Right cardiac atrium (tissue), 5 donors: Measurements from ENCODE around the gene ACP3. TPM values are rescaled to one million over a fixed set of nuclear protein-coding genes. Genes with fewer than 3 reads are reported as not detected.

ENCODE experiments used
- ATAC-seq, 2 donors: fragments of 200-7000 bp; cut with Tn5 transposase; one replicate each; pipeline versions ENCODE4 v1.8.0 to v1.9.1; 2020; ENCODE audit warnings: moderate library complexity in 2 of 2, mild to moderate bottlenecking in 1 of 2
- DNase-seq, 3 donors: peaks; one replicate each; pipeline ENCODE4 v3.0.0-alpha.2; 2020
- H3K27ac ChIP-seq: one replicate; pipeline ENCODE4 v1.5.1; 2013; ENCODE audit warnings: mild to moderate bottlenecking, low read length, control low read depth, moderate library complexity
- H3K27me3 ChIP-seq: one replicate; pipeline ENCODE4 v1.6.1; 2013; ENCODE audit not compliant: control insufficient read depth, insufficient read depth
- H3K4me1 ChIP-seq: one replicate; pipeline ENCODE4 v1.6.1; 2013; ENCODE audit warnings: low read length; ENCODE audit not compliant: control insufficient read depth, insufficient read depth
- H3K4me3 ChIP-seq: one replicate; pipeline ENCODE4 v1.5.1; 2013; ENCODE audit warnings: low read length, control low read depth
- H3K9me3 ChIP-seq: one replicate; pipeline ENCODE4 v1.6.1; 2013; ENCODE audit warnings: low read length; ENCODE audit not compliant: control insufficient read depth
- WGBS: extraction: QIAGEN DNeasy Blood & Tissue Kit; methylation state at CpG from one replicate; pipeline ENCODE4 v1.1.7; 2013; 5-methylcytosine and 5-hydroxymethylcytosine counted together
- intact Hi-C, 4 donors: fragments of 100-400 bp; cut with DNase I; formaldehyde crosslinking; loops; one replicate each; pipeline versions ENCODE4 v1.11.0 to v1.14.0; 2022 to 2023
- polyA plus RNA-seq: library from polyadenylated mRNA; stranded (reverse); fragments of 200-250 nt; gene quantifications from one replicate; pipeline ENCODE4 v1.2.3, GENCODE V29; 2013
- total RNA-seq, 4 donors: library from RNA; stranded (reverse); fragmentation: NEBNext Ultra II Directional; extraction: Animal tissue kit (Norgen Biotek cat#: 25700); gene quantifications; one replicate each; pipeline ENCODE4 v1.2.1, GENCODE V29; 2021
- donor health status: healthy with polysubstance abuse.
- donor health status: DM: no; HTN: yes; CAD: no.
- donor health status: DM: no; HTN: no; CAD: no.
- donor health status: DM: no; HTN: yes; CAD: no; lungs with severe emphysema.
- donor health status: DM: yes; HTN: yes; CAD: no.

ACP3 gene
- total and polyA plus RNA-seq, 5 donors: 0.41 to 2.3 (median 1.2) TPM

DNA sequence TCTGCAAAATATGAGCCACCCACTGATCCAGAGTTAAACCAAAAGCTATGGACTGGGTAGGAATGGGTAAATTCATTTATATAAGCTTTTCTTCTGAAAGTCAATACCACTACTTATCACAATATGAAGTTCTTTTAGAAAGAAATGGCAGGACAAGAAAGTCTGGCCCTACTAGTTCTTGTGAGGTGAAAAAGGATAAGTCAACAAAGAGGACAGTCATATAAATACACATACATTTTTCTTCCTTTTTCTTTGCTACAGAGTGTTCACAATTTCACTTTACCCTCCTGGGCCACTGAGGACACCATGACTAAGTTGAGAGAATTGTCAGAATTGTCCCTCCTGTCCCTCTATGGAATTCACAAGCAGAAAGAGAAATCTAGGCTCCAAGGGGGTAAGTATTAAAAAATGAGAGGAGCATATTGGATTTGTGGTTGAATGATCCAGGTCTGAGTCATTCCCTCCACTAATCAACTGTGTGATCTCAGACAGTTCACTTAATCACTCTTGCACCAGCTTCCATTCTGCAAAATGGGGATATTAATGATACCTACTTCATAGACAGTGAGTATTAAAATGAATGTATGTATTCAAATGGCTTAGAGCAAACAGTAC lies 27.6 kb downstream of the ACP3 start:
- Histone ChIP-seq H3K27me3 (no peaks in the 10 kb centered on the region), H3K4me3 (no peak overlapping the region), H3K9me3 (no peaks in the 10 kb centered on the region), H3K27ac (no peak overlapping the region), H3K4me1 (no peaks in the 10 kb centered on the region)
- ATAC-seq: no peak
- DNase-seq: no peak
- intact Hi-C loops: loop anchor here in 3 of 4 donors (2.0 to 5.0 kb wide), 3 partner anchors 87 to 92 kb away; no protein-coding TSS in a partner anchor

DNA sequence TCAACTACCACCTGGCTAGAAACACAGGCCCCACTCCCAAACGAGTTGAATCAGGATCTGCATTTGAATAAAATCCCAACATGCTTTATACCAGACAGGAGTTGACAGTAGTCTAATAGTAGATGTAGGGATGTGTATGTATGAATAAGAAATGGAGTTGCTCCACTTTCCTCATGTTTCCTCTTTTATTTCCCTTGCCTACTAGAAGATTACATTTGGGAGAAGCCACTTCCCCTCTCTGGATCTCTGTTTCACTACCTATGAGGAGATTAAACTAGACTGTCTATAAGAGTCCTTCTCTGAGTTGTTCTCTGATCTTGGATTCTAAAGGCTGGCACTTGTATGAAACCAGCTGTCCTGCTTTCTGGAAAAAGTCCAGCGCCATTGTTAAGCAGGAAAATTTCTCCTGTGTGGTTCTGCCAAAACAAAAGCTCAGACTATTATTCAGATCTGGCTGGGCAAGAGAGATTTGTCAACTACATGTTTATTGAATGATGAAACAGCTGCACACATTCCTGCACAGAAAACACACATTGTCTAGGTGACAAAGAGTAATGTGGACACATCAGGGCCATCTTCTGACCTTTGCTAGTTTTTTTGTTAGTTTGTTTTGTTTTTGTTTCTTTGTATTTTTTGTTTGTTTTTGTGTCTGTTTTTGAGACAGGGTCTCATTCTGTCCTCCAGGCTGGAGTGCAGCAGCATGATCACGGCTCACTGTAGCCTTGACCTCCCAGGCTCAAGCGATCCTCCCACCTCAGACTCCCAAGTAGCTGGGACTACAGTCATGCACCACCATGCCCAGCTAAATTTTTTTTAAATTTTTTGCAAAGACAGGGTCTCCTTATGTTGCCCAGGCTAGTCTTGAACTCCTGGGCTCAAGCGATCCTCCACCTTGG lies 29.9 kb downstream of the ACP3 start:
- DNase-seq (no peak), ATAC-seq (peak in 1 of 2 donors; percentile 34)
- no peaks in the 10 kb centered on the region for H3K27me3 ChIP-seq
- intact Hi-C loops: no loop called here
- 74% methylated on average over 5 of the region's 5 CpGs for WGBS
- no peaks in the 10 kb centered on the region for H3K4me1 ChIP-seq
- no peak overlapping the region for H3K4me3 ChIP-seq
- H3K9me3 ChIP-seq: no peaks in the 10 kb centered on the region
- H3K27ac ChIP-seq: no peak overlapping the region

DNA sequence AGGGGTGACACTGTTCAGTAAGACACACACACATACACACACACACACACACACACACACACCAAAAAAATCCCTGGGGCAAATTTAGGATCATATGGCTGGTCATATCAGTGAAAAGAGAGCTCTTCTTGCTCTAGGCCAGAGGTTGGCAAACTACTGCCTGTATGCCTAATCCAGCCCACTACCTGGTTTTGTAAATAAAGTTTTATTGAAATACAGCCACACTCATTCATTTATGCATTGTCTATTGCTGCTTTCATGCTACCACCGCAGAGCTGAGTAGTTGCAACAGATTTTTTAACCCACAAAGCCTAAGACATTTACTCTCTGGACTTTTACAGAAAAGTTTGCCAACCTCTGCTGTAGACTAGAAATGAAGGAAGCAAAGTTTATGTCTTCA lies 30.6 kb downstream of the ACP3 start:
- DNase-seq: no peak
- no peak for ATAC-seq
- H3K27me3 ChIP-seq: no peaks in the 10 kb centered on the region
- H3K27ac ChIP-seq: no peak overlapping the region
- H3K4me3 ChIP-seq: no peak overlapping the region
- H3K4me1 ChIP-seq: no peaks in the 10 kb centered on the region
- 47% methylated on average over 1 of the region's 1 CpG for WGBS
- no peaks in the 10 kb centered on the region for H3K9me3 ChIP-seq
- intact Hi-C loops: no loop called here

DNA sequence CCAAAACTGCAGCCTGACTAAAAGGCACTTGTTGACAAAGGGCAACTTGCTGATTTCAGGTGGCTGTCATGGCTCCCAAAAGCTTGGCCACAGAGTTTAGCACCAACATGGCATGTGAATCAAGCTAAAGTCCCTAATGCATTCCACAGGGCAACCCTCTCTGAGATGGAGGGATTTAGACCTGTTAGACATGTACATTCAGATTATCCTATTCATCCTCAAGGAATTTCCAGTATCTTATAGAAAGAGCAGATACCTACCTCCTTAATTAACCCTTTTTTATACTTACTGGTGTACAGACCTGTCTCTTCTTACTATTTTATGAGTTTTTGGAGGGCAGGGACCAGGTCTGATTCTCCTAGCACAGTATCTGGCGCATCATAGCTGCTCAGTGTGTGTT lies 31.3 kb downstream of the ACP3 start:
- ATAC-seq (no peak), DNase-seq (no peak)
- Histone ChIP-seq H3K27me3 (no peaks in the 10 kb centered on the region), H3K4me1 (no peaks in the 10 kb centered on the region), H3K27ac (no peak overlapping the region), H3K4me3 (no peak overlapping the region), H3K9me3 (no peaks in the 10 kb centered on the region)
- 98% methylated on average over 1 of the region's 1 CpG for WGBS
- intact Hi-C loops: no loop called here

DNA sequence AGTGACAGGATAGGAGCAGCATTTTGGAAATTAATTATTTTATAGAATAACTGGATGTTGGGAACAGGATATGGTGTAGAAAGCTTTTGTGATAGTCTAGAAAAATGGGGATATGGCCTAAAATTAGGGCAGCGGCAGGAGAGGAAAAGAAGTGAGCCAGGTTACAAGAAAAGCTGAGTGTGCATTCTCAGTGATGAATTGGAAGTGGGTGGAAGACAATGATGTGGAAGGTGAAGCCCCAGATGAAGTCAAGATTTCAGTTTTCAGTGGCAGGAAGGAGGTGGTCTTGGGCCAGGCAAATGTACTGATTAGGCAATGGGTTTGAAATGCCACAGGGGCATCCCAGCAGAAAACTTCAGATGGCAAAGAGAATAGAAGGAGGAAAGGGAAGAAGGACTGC lies 33.6 kb downstream of the ACP3 start:
- WGBS: 27% methylated on average over 1 of the region's 1 CpG
- DNase-seq (no peak), ATAC-seq (no peak)
- intact Hi-C loops: loop anchor here in 2 of 4 donors (5.0 kb wide), 2 partner anchors 46 to 51 kb away; no protein-coding TSS in a partner anchor
- Histone ChIP-seq H3K4me3 (no peak overlapping the region), H3K27me3 (no peaks in the 10 kb centered on the region), H3K4me1 (no peaks in the 10 kb centered on the region), H3K27ac (no peak overlapping the region), H3K9me3 (no peaks in the 10 kb centered on the region)

DNA sequence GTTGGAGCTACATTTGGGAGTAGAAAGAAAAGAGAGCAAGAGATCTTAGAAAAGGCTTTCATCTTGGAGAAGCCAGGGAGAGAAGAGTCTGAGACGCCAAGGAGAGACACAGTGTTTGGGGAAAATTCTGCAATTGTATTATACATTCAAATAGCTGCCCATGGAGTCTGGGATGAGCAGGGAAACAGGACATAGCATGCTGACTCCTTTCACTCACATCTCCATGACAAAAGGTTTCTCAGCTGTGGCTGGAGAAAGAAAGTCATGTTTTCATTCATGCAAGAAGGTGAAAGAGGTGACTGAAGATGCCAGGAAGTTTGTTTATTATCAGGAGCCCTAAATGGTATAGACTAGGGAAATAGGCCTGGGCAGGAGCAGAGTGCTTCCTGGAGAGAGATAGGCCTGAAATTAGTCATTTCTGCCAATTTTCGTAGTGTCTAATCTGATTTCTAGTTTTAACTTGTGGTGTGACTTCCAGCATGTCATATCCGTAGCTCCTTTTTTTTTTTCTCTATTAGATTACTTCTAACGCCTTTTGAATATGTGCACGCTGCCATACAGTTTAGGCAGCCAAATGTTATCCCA lies 34.1 kb downstream of the ACP3 start:
- Histone ChIP-seq H3K27ac (no peak overlapping the region), H3K4me3 (no peak overlapping the region), H3K27me3 (no peaks in the 10 kb centered on the region), H3K4me1 (no peaks in the 10 kb centered on the region), H3K9me3 (no peaks in the 10 kb centered on the region)
- DNase-seq: no peak
- peak in 1 of 2 donors; percentile 61 for ATAC-seq
- intact Hi-C loops: loop anchor here in 2 of 4 donors (5.0 kb wide), 2 partner anchors 46 to 51 kb away; no protein-coding TSS in a partner anchor
- 51% methylated on average over 5 of the region's 5 CpGs for WGBS

DNA sequence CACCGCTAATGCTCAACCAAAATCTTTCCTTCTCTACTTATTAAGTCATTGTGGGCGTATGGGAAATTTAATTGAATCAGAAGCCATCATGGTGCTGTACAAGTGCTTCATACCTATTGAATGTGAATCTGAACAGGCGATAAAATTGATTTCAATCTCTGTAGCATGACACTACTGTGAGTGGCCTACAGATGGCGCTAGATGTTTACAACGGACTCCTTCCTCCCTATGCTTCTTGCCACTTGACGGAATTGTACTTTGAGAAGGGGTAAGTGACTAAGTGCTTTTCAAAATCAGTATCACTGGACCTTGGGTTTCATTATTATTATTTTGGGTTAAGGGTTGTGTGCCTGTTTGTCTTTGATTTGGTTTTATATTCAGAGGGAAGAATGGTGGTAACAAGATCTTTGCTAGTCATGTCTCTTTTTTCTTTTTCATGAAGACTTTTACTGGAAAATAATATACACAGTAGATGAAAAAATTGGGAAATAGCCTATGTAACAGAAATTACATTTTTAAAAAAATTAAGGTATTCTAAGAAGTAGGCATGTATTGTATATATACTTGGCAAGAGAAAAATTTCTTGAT lies 35.4 kb downstream of the ACP3 start:
- DNase-seq (peak in 2 of 3 donors; percentile 33 to 69), ATAC-seq (peak; percentile 74 to 85)
- Histone ChIP-seq H3K27ac (no peak overlapping the region), H3K27me3 (no peaks in the 10 kb centered on the region), H3K4me3 (no peak overlapping the region), H3K4me1 (peaks cover 1% of the 10 kb centered on the region), H3K9me3 (no peaks in the 10 kb centered on the region)
- 19% methylated on average over 6 of the region's 6 CpGs for WGBS
- intact Hi-C loops: loop anchor here in 3 of 4 donors (2.0 to 5.0 kb wide), 3 partner anchors 45 to 50 kb away; no protein-coding TSS in a partner anchor

DNA sequence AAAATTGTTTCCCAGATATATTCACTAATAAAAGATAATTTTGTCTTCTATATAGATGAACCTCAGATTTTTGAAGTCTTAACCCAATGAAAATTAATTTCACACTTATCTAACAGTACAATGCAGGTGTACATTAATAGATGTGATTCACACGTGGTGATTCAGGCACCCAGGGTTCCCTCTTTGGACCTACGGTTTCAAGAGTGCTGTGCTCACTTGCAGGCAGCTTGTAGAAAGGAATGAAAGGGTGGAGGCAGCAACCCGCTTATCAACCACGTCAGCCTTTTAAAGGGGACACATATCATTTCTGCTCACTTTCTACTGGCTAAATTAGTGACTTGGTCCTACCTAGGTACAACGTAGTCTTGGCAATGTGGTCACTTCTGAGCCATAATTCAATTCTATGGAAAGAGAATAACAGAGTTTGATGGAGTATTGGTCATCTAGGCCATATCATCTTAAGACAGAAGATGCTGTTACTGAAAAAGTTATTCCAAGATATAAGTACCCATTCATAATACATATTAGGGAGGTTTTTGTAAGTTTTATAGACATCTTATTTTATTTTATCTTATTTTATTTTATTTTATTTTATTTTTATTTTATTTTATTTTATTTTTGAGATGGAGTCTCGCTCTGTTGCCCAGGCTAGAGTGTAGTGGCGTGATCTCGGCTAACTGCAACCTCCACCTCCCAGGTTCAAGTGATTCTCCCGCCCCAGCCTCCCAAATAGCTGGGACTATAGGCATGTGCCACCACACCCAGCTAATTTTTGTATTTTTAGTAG lies 37.9 kb downstream of the ACP3 start:
- Histone ChIP-seq H3K27ac (no peak overlapping the region), H3K4me3 (no peak overlapping the region), H3K9me3 (no peaks in the 10 kb centered on the region), H3K4me1 (peaks cover 3% of the 10 kb centered on the region), H3K27me3 (no peaks in the 10 kb centered on the region)
- no peak for ATAC-seq
- 70% methylated on average over 9 of the region's 9 CpGs for WGBS
- no peak for DNase-seq
- intact Hi-C loops: loop anchor here in 2 of 4 donors (5.0 kb wide), 2 partner anchors 42 to 47 kb away; no protein-coding TSS in a partner anchor

DNA sequence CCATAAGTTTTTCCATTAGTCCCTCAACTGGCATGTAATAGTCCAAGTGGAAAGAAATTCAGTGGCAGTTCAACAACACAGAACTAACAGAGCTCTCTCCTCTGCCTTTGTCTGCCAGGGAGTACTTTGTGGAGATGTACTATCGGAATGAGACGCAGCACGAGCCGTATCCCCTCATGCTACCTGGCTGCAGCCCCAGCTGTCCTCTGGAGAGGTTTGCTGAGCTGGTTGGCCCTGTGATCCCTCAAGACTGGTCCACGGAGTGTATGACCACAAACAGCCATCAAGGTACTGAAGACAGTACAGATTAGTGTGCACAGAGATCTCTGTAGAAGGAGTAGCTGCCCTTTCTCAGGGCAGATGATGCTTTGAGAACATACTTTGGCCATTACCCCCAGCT lies 39.4 kb downstream of the ACP3 start:
- Histone ChIP-seq H3K4me3 (no peak overlapping the region), H3K9me3 (no peaks in the 10 kb centered on the region), H3K27me3 (no peaks in the 10 kb centered on the region), H3K4me1 (peaks cover 3% of the 10 kb centered on the region), H3K27ac (no peak overlapping the region)
- DNase-seq: no peak
- ATAC-seq: no peak
- intact Hi-C loops: no loop called here
- WGBS: 92% methylated on average over 5 of the region's 5 CpGs

DNA sequence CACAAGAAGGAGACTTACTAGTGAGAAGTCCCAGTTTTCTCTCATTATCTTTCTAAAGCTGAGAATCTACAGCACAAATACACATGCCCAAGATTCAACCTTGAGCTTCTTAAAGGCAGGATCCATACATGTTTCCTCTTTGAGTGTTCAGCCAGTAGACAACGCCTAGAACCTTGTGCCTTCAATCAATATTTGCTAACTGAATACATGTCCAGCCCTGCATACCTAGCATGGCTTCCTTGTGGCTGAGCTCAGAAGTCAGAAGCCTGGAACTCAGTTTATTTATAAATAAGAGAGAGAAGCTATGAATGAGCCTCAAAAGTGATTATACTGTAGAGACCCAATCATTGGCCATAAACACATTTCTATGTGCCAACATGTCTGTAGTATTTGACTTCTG lies 43.5 kb downstream of the ACP3 start:
- Histone ChIP-seq H3K9me3 (no peaks in the 10 kb centered on the region), H3K27me3 (no peaks in the 10 kb centered on the region), H3K4me3 (no peak overlapping the region), H3K27ac (no peak overlapping the region), H3K4me1 (peaks cover 3% of the 10 kb centered on the region)
- ATAC-seq: no peak
- 99% methylated on average over 1 of the region's 1 CpG for WGBS
- intact Hi-C loops: no loop called here
- no peak for DNase-seq
